Choroid plexus epithelial cell (primary cell): ENCODE data around the gene KCNK2.
A peak's percentile ranks its signal among the peaks of the same experiment; 100 is the strongest.

Experiments used
- DNase-seq: peaks from one replicate; pipeline ENCODE4 v3.0.0-alpha.2; 2010; ENCODE audit warnings: low read depth
- H3K4me3 ChIP-seq: 2 replicates; pipeline ENCODE4 v1.5.1; 2011; ENCODE audit warnings: low read depth, mild to moderate bottlenecking, control low read depth, low read length, moderate library complexity
- CTCF ChIP-seq: conservative IDR thresholded peaks from 2 replicates; pipeline ENCODE4 v1.5.1; 2011; ENCODE audit warnings: low read depth, mild to moderate bottlenecking, control low read depth, inconsistent platforms, low read length, moderate library complexity

KCNK2 gene

GRCh38 chr1:215166886-215167285 lies 84.3 kb downstream of the KCNK2 start:
- no peak overlapping the region for H3K4me3 ChIP-seq
- no peak for DNase-seq
- no peak for TF ChIP-seq CTCF

- H3K4me3 ChIP-seq: no peak overlapping the region
- peak; percentile 35 for DNase-seq
- TF ChIP-seq CTCF: peak; percentile 27
Observed at GRCh38 chr1:215181518-215181917, 99.0 kb downstream of the KCNK2 start.

- no peak overlapping the region for H3K4me3 ChIP-seq
- no peak for DNase-seq
- no peak for TF ChIP-seq CTCF
Observed at GRCh38 chr1:215185067-215185620, 102.6 kb downstream of the KCNK2 start.

GRCh38 chr1:215188302-215188950 lies 105.9 kb downstream of the KCNK2 start:
- no peak overlapping the region for H3K4me3 ChIP-seq
- DNase-seq: peak; percentile 23
- no peak for TF ChIP-seq CTCF

GRCh38 chr1:215192306-215192705 lies 109.8 kb downstream of the KCNK2 start:
- H3K4me3 ChIP-seq: no peak overlapping the region
- no peak for TF ChIP-seq CTCF
- peak; percentile 62 for DNase-seq

- no peak overlapping the region for H3K4me3 ChIP-seq
- no peak for TF ChIP-seq CTCF
- no peak for DNase-seq
Observed at GRCh38 chr1:215198021-215198420, 115.5 kb downstream of the KCNK2 start.

GRCh38 chr1:215200121-215200520 lies 117.6 kb downstream of the KCNK2 start:
- no peak overlapping the region for H3K4me3 ChIP-seq
- DNase-seq: no peak
- no peak for TF ChIP-seq CTCF
